GM19023 (cell line): Measurements from ENCODE around the gene CENPF.
"Not testable (repeated sequence)": the region's sequence is repeated elsewhere in the genome, so short reads cannot be mapped to it uniquely, and the experiment has no call there.

Experiments
- ATAC-seq: cut with Tn5 transposase; IDR thresholded peaks from one replicate; pipeline ENCODE4 v1.9.1; 2021; ENCODE audit warnings: mild to moderate bottlenecking, moderate library complexity; ENCODE audit not compliant: unreplicated experiment

Gene CENPF

GRCh38 chr1:214602764-214603657 lies at the start of gene CENPF:
Gene CENPF (plus strand): TSS chr1:214603195. CDS start chr1:214613755, 10,560 bp downstream.
- ATAC-seq = peak; percentile 98

- no peak for ATAC-seq
These were observed 44.9 kb upstream of the CENPF start for GRCh38 chr1:214557952-214558735.

GRCh38 chr1:214563881-214564280 lies 39.1 kb upstream of the CENPF start:
- no peak for ATAC-seq

GRCh38 chr1:214565310-214565709 lies 37.7 kb upstream of the CENPF start:
- ATAC-seq = no peak

- ATAC-seq = no peak
These were observed 36.6 kb upstream of the CENPF start for GRCh38 chr1:214566158-214567104.

- ATAC-seq = no peak
These were observed 35.5 kb upstream of the CENPF start for GRCh38 chr1:214567481-214567980.

GRCh38 chr1:214568328-214568727 lies 34.7 kb upstream of the CENPF start:
- ATAC-seq = no peak

- no peak for ATAC-seq
These were observed 33.5 kb upstream of the CENPF start for GRCh38 chr1:214569357-214570004.

GRCh38 chr1:214570442-214570841 lies 32.6 kb upstream of the CENPF start:
- no peak for ATAC-seq

GRCh38 chr1:214571281-214571680 lies 31.7 kb upstream of the CENPF start:
- ATAC-seq = no peak

GRCh38 chr1:214573386-214574318 lies 29.3 kb upstream of the CENPF start:
- ATAC-seq = no peak

GRCh38 chr1:214574598-214575411 lies 28.2 kb upstream of the CENPF start:
- no peak for ATAC-seq

- ATAC-seq = not testable (repeated sequence)
These were observed 26.9 kb upstream of the CENPF start for GRCh38 chr1:214576120-214576519.

GRCh38 chr1:214579183-214579582 lies 23.8 kb upstream of the CENPF start:
- ATAC-seq = no peak

- ATAC-seq = no peak
These were observed 21.2 kb upstream of the CENPF start for GRCh38 chr1:214581785-214582184.

- ATAC-seq = no peak
These were observed 20.6 kb upstream of the CENPF start for GRCh38 chr1:214582289-214582891.

- no peak for ATAC-seq
These were observed 19.9 kb upstream of the CENPF start for GRCh38 chr1:214583113-214583512.
